CD14-positive monocyte (primary cell): ENCODE results near the gene NELL1. TPM values are rescaled to one million over a fixed set of nuclear protein-coding genes. Genes with fewer than 3 reads are reported as not detected.
"Not testable (repeated sequence)": the region's sequence is repeated elsewhere in the genome, so short reads cannot be mapped to it uniquely, and the experiment has no call there.

Source experiments
- DNase-seq, 3 donors: peaks; one replicate each; pipeline ENCODE4 v3.0.0-alpha.2; 2011 to 2022
- H2AFZ ChIP-seq: 2 replicates; pipeline ENCODE4 v1.6.0; 2012; ENCODE audit warnings: mild to moderate bottlenecking, low read depth, low read length, inconsistent platforms; ENCODE audit not compliant: insufficient read depth, poor library complexity, severe bottlenecking
- H3K27ac ChIP-seq, 2 donors: 1 replicate in 1 of 2; 2 replicates in 1 of 2; pipeline ENCODE4 v1.5.1; 2012 to 2013; ENCODE audit warnings: low read length in 2 of 2, control low read depth in 1 of 2, inconsistent platforms in 1 of 2, low read depth in 1 of 2, mild to moderate bottlenecking in 1 of 2
- H3K27me3 ChIP-seq, 2 donors: one replicate each; pipeline versions ENCODE4 v1.6.0 to v1.6.1; 2011 to 2013; ENCODE audit warnings: low read length in 2 of 2; ENCODE audit not compliant: control insufficient read depth in 2 of 2, insufficient read depth in 2 of 2
- H3K36me3 ChIP-seq, 2 donors: replicated peaks in 1 of 2; 1 replicate in 1 of 2; 2 replicates in 1 of 2; pipeline versions ENCODE4 v1.5.1 to v1.6.1; 2012 to 2013; ENCODE audit warnings: low read length in 2 of 2, control low read depth in 1 of 2, inconsistent platforms in 1 of 2, mild to moderate bottlenecking in 1 of 2; ENCODE audit not compliant: insufficient read depth in 2 of 2, control insufficient read depth in 1 of 2
- H3K4me1 ChIP-seq, 2 donors: 1 replicate in 1 of 2; 2 replicates in 1 of 2; pipeline versions ENCODE4 v1.5.1 to v1.6.1; 2012 to 2013; ENCODE audit warnings: low read length in 2 of 2, control low read depth in 1 of 2, inconsistent platforms in 1 of 2, mild to moderate bottlenecking in 1 of 2, moderate library complexity in 1 of 2; ENCODE audit not compliant: insufficient read depth in 2 of 2, control insufficient read depth in 1 of 2
- H3K4me2 ChIP-seq: replicated peaks from 2 replicates; pipeline ENCODE3; 2012; ENCODE audit warnings: low read length, moderate library complexity, mild to moderate bottlenecking; ENCODE audit not compliant: poor library complexity, severe bottlenecking; ENCODE audit errors: extremely low read depth
- H3K4me3 ChIP-seq, 3 experiments: fragments of 200-600 bp in 1 of 3; sonication (generic) in 1 of 3; replicated peaks in 1 of 3; 1 replicate in 2 of 3; 2 replicates in 1 of 3; pipeline ENCODE4 v1.5.1; 2011 to 2013; ENCODE audit warnings: low read length in 3 of 3, mild to moderate bottlenecking in 3 of 3, control low read depth in 2 of 3, low read depth in 2 of 3, inconsistent platforms in 1 of 3, moderate library complexity in 1 of 3
- H3K79me2 ChIP-seq: 2 replicates; pipeline ENCODE4 v1.6.0; 2012; ENCODE audit warnings: mild to moderate bottlenecking, control low read depth, inconsistent platforms, low read length, moderate library complexity; ENCODE audit not compliant: insufficient read depth
- H3K9ac ChIP-seq: 2 replicates; pipeline ENCODE4 v1.6.0; 2017; ENCODE audit warnings: low read length, mild to moderate bottlenecking; ENCODE audit not compliant: insufficient read depth, poor library complexity, severe bottlenecking
- H3K9me3 ChIP-seq, 2 donors: replicated peaks in 1 of 2; 1 replicate in 1 of 2; 2 replicates in 1 of 2; pipeline versions ENCODE4 v1.5.1 to v1.6.1; 2012 to 2013; ENCODE audit warnings: low read length in 2 of 2, control low read depth in 1 of 2; ENCODE audit not compliant: control insufficient read depth in 1 of 2, insufficient read depth in 1 of 2
- H4K20me1 ChIP-seq: 2 replicates; pipeline ENCODE4 v1.6.0; 2012; ENCODE audit warnings: mild to moderate bottlenecking, low read length, control low read depth, moderate library complexity; ENCODE audit not compliant: insufficient read depth
- H3K27ac Mint-ChIP-seq, 7 donors: one replicate each; pipeline ENCODE4 v1.8.0; 2020; ENCODE audit warnings: mild to moderate bottlenecking in 7 of 7, mixed read lengths in 7 of 7, moderate library complexity in 6 of 7, inconsistent platforms in 2 of 7
- H3K27me3 Mint-ChIP-seq, 3 donors: one replicate each; pipeline ENCODE4 v1.8.0; 2021 to 2022; ENCODE audit warnings: low read depth in 3 of 3, mild to moderate bottlenecking in 3 of 3, mixed read lengths in 3 of 3, moderate library complexity in 3 of 3, inconsistent platforms in 1 of 3
- H3K36me3 Mint-ChIP-seq, 2 donors: one replicate each; pipeline ENCODE4 v1.8.0; 2020; ENCODE audit warnings: mixed read lengths in 2 of 2, inconsistent platforms in 1 of 2, mild to moderate bottlenecking in 1 of 2
- H3K4me1 Mint-ChIP-seq: one replicate; pipeline ENCODE4 v1.8.0; 2020; ENCODE audit warnings: mild to moderate bottlenecking, mixed read lengths
- H3K4me3 Mint-ChIP-seq, 2 donors: one replicate each; pipeline ENCODE4 v1.8.0; 2020; ENCODE audit warnings: mild to moderate bottlenecking in 2 of 2, mixed read lengths in 2 of 2, moderate library complexity in 1 of 2
- H3K9me3 Mint-ChIP-seq, 7 donors: one replicate each; pipeline ENCODE4 v1.8.0; 2020 to 2022; ENCODE audit warnings: mixed read lengths in 7 of 7, mild to moderate bottlenecking in 6 of 7, moderate library complexity in 6 of 7, inconsistent platforms in 2 of 7
- WGBS: methylation state at CpG from one replicate; pipeline ENCODE4 v1.1.5; 2013; ENCODE audit warnings: missing lambda C conversion rate; ENCODE audit not compliant: insufficient coverage; 5-methylcytosine and 5-hydroxymethylcytosine counted together
- intact Hi-C, 2 donors: fragments of 100-400 bp; cut with micrococcal nuclease; formaldehyde crosslinking; loops; one replicate each; pipeline versions ENCODE4 v1.15.0 to v1.15.1; 2023
- polyA plus RNA-seq, 3 donors: library from polyadenylated mRNA; depleted of rRNA in 1 of 3; unstranded in 2 of 3; stranded (reverse) in 1 of 3; fragments of 300-500 nt in 2 of 3; fragments of >200 nt in 1 of 3; fragmentation: Illumina TruSeq in 2 of 3; gene quantifications; 1 replicate in 2 of 3; 2 replicates in 1 of 3; pipeline ENCODE4 v1.2.3, GENCODE V29; 2012 to 2021
- TF ChIP-seq, protein P1 (sequence below): fragments of 200-600 bp; IDR thresholded peaks from one replicate; pipeline ENCODE4 v1.8.0; 2022; ENCODE audit warnings: antibody characterized with exemption, mild to moderate bottlenecking

NELL1 gene
- polyA plus RNA-seq, 3 donors = not detected

- intact Hi-C loops = no loop called here
- Histone ChIP-seq H2AFZ (no peak overlapping the region), H3K9ac (no peak overlapping the region), H4K20me1 (no peaks in the 10 kb centered on the region), H3K9me3 (no peaks in the 10 kb centered on the region), H3K27me3 (no peaks in the 10 kb centered on the region), H3K79me2 (no peaks in the 10 kb centered on the region), H3K36me3 (no peaks in the 10 kb centered on the region), H3K4me3 (no peak overlapping the region), H3K4me2 (no peak overlapping the region), H3K27ac (no peak overlapping the region), H3K4me1 (no peaks in the 10 kb centered on the region)
- TF ChIP-seq, protein P1, sequence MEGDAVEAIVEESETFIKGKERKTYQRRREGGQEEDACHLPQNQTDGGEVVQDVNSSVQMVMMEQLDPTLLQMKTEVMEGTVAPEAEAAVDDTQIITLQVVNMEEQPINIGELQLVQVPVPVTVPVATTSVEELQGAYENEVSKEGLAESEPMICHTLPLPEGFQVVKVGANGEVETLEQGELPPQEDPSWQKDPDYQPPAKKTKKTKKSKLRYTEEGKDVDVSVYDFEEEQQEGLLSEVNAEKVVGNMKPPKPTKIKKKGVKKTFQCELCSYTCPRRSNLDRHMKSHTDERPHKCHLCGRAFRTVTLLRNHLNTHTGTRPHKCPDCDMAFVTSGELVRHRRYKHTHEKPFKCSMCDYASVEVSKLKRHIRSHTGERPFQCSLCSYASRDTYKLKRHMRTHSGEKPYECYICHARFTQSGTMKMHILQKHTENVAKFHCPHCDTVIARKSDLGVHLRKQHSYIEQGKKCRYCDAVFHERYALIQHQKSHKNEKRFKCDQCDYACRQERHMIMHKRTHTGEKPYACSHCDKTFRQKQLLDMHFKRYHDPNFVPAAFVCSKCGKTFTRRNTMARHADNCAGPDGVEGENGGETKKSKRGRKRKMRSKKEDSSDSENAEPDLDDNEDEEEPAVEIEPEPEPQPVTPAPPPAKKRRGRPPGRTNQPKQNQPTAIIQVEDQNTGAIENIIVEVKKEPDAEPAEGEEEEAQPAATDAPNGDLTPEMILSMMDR = no peak
- no CpG with 5 or more reads among the region's 1 CpG for WGBS
- no peak overlapping the region for H3K27ac Mint-ChIP-seq
- H3K9me3 Mint-ChIP-seq = peaks cover 0 to 5% (median 2%) of the 10 kb centered on the region in 7 donors
- no peaks in the 10 kb centered on the region for H3K27me3 Mint-ChIP-seq
- H3K4me3 Mint-ChIP-seq = no peak overlapping the region
- DNase-seq = no peak
- H3K36me3 Mint-ChIP-seq = no peaks in the 10 kb centered on the region
- H3K4me1 Mint-ChIP-seq = no peaks in the 10 kb centered on the region
Observed at GRCh38 chr11:21264125-21264524, 594.7 kb downstream of the NELL1 start.

DNA sequence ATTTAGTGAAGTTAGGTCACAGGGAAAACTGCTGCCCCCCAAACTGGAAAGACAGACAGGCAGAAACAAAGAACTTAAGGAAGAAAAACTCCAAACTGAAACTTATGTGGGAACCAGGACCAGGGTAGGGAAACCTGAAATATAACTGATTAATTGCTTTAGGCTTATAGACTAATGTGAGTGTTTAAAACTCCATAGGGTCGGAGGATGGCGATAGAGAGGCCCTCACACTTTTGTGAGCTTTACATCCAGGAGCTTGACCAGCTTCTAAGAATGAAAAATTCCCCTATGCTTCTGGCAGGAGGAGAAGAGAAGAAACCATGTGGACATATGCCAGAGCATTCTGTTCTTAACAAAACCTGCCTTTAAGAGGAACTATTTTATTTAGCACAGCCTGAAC is 598.6 kb downstream of the NELL1 start:
- H3K4me2 ChIP-seq = no peak overlapping the region
- Mint-ChIP-seq H3K9me3 (peaks cover 0 to 18% (median 5%) of the 10 kb centered on the region in 7 donors), H3K27ac (no peak overlapping the region), H3K4me3 (no peak overlapping the region), H3K4me1 (no peaks in the 10 kb centered on the region), H3K36me3 (no peaks in the 10 kb centered on the region), H3K27me3 (peaks cover 0 to 2% (median under 1%) of the 10 kb centered on the region in 3 donors)
- intact Hi-C loops = no loop called here
- no peaks in the 10 kb centered on the region for H3K79me2 ChIP-seq
- no peak for DNase-seq
- H3K27me3 ChIP-seq = no peaks in the 10 kb centered on the region
- no peaks in the 10 kb centered on the region for H3K4me1 ChIP-seq
- no peaks in the 10 kb centered on the region for H4K20me1 ChIP-seq
- H3K27ac ChIP-seq = no peak overlapping the region
- WGBS = no CpG with 5 or more reads among the region's 2 CpGs
- H3K9me3 ChIP-seq = no peaks in the 10 kb centered on the region
- no peak overlapping the region for H3K9ac ChIP-seq
- no peaks in the 10 kb centered on the region for H3K36me3 ChIP-seq
- no peak overlapping the region for H2AFZ ChIP-seq
- TF ChIP-seq, protein P1 = no peak
- no peak overlapping the region for H3K4me3 ChIP-seq

DNA sequence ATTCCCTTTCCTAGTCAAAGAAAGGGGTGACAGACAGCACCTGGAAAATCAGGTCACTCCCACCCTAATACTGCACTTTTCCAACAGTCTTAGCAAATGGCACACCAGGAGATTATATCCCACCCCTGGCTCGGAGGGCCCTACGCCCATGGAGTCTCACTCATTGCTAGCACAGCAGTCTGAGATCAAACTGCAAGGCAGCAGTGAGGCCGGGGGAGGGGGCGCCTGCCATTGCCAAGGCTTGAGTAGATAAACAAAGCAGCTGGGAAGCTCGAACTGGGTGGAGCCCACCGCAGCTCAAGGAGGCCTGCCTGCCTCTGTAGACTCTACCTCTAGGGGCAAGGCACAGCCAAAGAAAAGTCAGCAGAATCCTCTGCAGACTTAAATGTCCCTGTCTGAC is 602.8 kb downstream of the NELL1 start:
- H3K36me3 ChIP-seq, H3K4me1 ChIP-seq, H3K4me3 Mint-ChIP-seq, H3K27ac ChIP-seq, H3K4me1 Mint-ChIP-seq, H3K9ac ChIP-seq, H3K36me3 Mint-ChIP-seq, intact Hi-C loops, DNase-seq, H3K27me3 Mint-ChIP-seq, H4K20me1 ChIP-seq, H3K4me3 ChIP-seq, H3K79me2 ChIP-seq, H3K9me3 ChIP-seq, H2AFZ ChIP-seq, H3K27me3 ChIP-seq, H3K4me2 ChIP-seq, H3K27ac Mint-ChIP-seq: not testable (repeated sequence)
- 94% methylated on average over 6 of the region's 6 CpGs for WGBS
- peaks cover 5 to 29% (median 9%) of the 10 kb centered on the region in 7 donors for H3K9me3 Mint-ChIP-seq
